ENCODE measurements around the gene MKS1. TPM values are rescaled to one million over a fixed set of nuclear protein-coding genes. Genes with fewer than 3 reads are reported as not detected.

MKS1 gene
- total and polyA plus RNA-seq, 2 of the 8 experiments (the other 6 are each of a cell fraction or from before 2014, with no cell fraction given) = 12.0 to 21.7 TPM

- TF ChIP-seq RAD21 (IDR thresholded peaks at IDR 0.05 in 1 of 2, conservative IDR thresholded peaks at IDR 0.05 in 1 of 2; ENCODE audit: low read depth in 2 of 2, low read length in 2 of 2) = no peak
- TF ChIP-seq FOSL1 (IDR thresholded peaks at IDR 0.05; ENCODE audit: insufficient read depth, low read depth, low read length) = no peak
- no peak for TF ChIP-seq KDM1A (IDR thresholded peaks at IDR 0.05; ENCODE audit: borderline replicate concordance, low read length)
These were observed 14.5 kb upstream of the MKS1 start (continued) for GRCh38 chr17:58233543-58233942.

Measured in H1 (cell line).